Measurements from ENCODE around the gene ADAMTSL3. TPM values are rescaled to one million over a fixed set of nuclear protein-coding genes. Genes with fewer than 3 reads are reported as not detected.

The ADAMTSL3 gene
- total RNA-seq, 2 donors from 2014 or later = 1.6 to 8.7 TPM

DNA sequence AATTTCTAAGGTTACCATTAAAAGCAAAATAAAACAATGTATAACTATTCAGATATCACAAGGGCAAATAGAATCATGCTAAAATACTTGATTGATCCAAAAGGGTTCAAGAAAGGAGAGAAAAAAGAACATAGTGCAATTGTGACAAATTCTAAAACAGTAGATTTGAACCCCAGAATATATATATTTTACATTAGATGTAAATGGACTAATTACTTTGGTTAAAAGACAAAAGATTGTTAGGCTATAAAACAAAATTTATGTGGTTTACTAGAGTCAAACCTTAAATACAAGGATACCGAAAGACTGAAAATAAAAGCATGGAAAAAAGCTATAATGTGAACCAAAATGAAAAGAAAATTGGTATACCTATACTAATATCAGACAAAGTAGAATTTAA is 129.3 kb downstream of the ADAMTSL3 start:
- intact Hi-C loops (cut with DNase I, micrococcal nuclease) = no loop called here
- DNase-seq = no peak
- ATAC-seq = no peak

GRCh38 chr15:83784975-83785374 is 131.1 kb downstream of the ADAMTSL3 start:
- DNase-seq (no peak), ATAC-seq (no peak)
- intact Hi-C loops (cut with DNase I, micrococcal nuclease) = no loop called here

DNA sequence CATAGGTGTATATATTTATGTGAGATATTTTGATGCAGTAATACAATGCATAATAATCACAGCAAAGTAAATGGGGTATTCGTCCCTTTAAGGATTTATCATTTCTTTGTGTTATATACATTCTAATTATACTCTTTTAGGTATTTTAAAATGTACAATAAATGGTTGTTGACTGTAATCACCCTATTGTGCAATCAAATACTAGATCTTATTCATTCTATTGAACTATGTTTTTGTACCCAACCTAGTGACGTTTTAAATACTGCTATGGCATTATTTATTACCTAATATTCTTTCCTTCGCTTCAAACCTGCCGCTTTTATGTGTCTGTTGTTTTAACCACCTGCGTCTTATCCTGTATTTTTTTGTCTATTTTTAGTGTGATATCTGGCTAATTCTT is 132.4 kb downstream of the ADAMTSL3 start:
- no peak for ATAC-seq
- DNase-seq = no peak
- intact Hi-C loops (cut with DNase I, micrococcal nuclease) = no loop called here

GRCh38 chr15:83793069-83793468 is 139.1 kb downstream of the ADAMTSL3 start:
- DNase-seq (no peak), ATAC-seq (no peak)
- intact Hi-C loops (cut with DNase I, micrococcal nuclease) = no loop called here

DNA sequence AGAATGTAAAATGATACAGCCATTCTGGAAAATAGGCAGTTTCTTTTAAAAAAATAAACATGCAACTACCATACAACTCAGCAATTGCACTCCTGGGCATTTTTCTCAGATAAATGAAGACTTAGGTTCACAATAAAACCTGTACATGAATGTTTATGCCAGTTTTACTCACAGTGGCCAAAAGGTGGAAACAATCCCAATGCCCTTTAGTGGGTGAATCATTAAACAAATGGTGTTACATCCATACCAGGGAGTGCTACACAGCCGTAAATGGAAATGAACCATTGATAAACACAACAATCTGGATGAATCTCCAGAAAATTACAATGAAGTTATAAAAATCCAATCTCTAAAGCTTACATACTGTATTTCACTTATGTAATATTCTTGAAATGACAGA is 140.3 kb downstream of the ADAMTSL3 start:
- ATAC-seq (no peak), DNase-seq (no peak)
- intact Hi-C loops (cut with DNase I, micrococcal nuclease) = no loop called here

GRCh38 chr15:83809345-83809744 is 155.4 kb downstream of the ADAMTSL3 start:
- DNase-seq (no peak), ATAC-seq (no peak)
- intact Hi-C loops (cut with DNase I, micrococcal nuclease) = no loop called here

- intact Hi-C loops (cut with DNase I, micrococcal nuclease) = no loop called here
- ATAC-seq = no peak
- no peak for DNase-seq
Observed at GRCh38 chr15:83810110-83810509, 156.2 kb downstream of the ADAMTSL3 start.

DNA sequence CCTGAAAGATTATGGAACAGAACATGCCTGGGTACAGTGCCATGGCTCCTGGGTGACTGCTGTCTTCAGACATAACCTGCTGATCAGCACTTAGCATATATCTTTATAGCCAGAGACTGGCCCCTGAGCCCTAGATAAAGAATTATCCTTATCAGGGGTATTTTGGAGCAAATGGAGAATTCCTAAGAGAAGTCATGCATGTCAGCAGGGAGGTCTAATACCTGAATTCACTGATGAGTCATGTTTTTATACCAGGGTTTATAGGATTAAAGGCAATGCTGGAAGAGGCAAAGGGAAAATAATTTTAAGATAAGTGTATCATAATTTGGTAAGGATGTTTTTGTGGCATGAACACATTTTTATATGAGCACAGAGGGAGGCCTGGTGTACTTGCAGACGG is 159.8 kb downstream of the ADAMTSL3 start:
- ATAC-seq (no peak), DNase-seq (no peak)
- intact Hi-C loops (cut with DNase I, micrococcal nuclease) = no loop called here

DNA sequence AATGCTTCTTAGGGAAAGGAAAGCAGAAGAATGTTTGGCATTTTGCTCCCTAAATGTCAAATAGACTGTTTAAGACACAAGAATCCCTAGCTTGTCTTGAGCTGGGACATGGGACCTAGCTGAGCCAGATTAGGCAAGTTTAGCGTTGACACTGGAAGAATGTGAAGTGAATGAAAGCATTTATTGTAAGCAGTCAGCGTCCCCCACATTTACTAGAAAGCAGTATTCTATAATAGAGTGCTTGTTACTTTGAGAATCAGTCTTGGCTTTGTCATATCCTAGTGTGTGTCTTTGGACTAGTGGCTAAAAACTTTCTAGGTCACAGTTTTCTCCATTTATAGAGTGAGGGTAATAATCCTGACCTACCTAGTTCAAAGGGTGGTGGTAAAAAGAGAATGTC is 161.6 kb downstream of the ADAMTSL3 start:
- intact Hi-C loops (cut with DNase I, micrococcal nuclease) = no loop called here
- no peak for ATAC-seq

GRCh38 chr15:83816124-83816883 is 162.4 kb downstream of the ADAMTSL3 start:
- intact Hi-C loops (cut with DNase I, micrococcal nuclease) = no loop called here
- ATAC-seq = no peak
- no peak for DNase-seq

More for the DNA sequence above, 161.6 kb downstream of the ADAMTSL3 start:
- DNase-seq = no peak

- intact Hi-C loops (cut with DNase I, micrococcal nuclease) = no loop called here
- ATAC-seq (no peak), DNase-seq (no peak)
Observed at GRCh38 chr15:83818591-83818990, 164.7 kb downstream of the ADAMTSL3 start.

DNA sequence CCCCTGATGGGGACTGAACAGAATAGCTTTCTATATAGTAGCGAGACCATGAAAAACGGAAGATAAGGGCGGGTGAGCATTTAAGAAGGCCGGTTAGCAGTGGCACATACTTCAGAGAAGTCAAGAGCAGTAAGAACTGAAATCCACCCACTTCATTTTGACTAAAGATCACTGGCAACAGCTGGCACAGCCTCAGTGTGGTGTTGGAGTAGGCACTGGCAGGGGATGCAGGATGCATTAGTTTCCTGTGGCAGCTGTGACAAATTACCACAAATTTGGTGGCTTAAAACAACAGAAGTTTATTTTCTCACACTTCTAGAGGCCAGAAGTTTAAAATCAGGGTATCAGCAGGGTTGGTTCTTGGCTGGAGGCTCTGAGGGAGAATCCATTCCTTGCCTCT is 176.5 kb downstream of the ADAMTSL3 start:
- ATAC-seq (no peak), DNase-seq (no peak)
- intact Hi-C loops (cut with DNase I, micrococcal nuclease) = no loop called here

GRCh38 chr15:83833569-83833968 is 179.6 kb downstream of the ADAMTSL3 start:
- ATAC-seq (no peak), DNase-seq (no peak)
- intact Hi-C loops (cut with DNase I, micrococcal nuclease) = no loop called here

DNA sequence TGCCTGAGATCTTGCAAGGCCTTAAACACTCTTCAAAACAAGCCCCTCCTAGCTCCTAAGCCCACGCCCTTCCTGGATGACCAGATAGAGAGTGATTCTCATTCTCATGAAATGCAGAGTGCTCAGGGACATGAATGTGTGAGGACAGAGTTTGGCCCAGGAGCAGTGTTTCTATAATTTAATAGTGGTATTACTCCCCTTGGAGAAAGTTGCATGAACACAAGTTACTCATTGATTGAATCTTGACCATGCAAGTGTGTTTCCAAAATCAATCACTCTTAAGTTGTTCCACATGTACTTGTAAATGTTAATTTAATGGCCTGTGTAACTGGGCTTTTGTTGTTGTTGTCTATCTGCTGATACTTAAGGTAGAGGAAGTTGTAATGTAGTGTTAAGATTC is 181.6 kb downstream of the ADAMTSL3 start:
- ATAC-seq = no peak
- no peak for DNase-seq
- intact Hi-C loops (cut with DNase I, micrococcal nuclease) = no loop called here

GRCh38 chr15:83837945-83838571 is 184.1 kb downstream of the ADAMTSL3 start:
- DNase-seq (no peak), ATAC-seq (no peak)
- intact Hi-C loops (cut with DNase I, micrococcal nuclease) = no loop called here

- no peak for ATAC-seq
- intact Hi-C loops (cut with DNase I, micrococcal nuclease) = no loop called here
- DNase-seq = no peak
Observed at GRCh38 chr15:83838763-83839162, 184.8 kb downstream of the ADAMTSL3 start.

- intact Hi-C loops (cut with DNase I, micrococcal nuclease) = no loop called here
- no peak for ATAC-seq
- no peak for DNase-seq
Observed at GRCh38 chr15:83842281-83842680, 188.4 kb downstream of the ADAMTSL3 start.

- intact Hi-C loops (cut with DNase I, micrococcal nuclease) = no loop called here
- DNase-seq (no peak), ATAC-seq (no peak)
Observed at GRCh38 chr15:83843471-83843871, 189.5 kb downstream of the ADAMTSL3 start.

GRCh38 chr15:83844742-83845141 is 190.8 kb downstream of the ADAMTSL3 start:
- no peak for ATAC-seq
- intact Hi-C loops (cut with DNase I, micrococcal nuclease) = no loop called here
- DNase-seq = no peak

DNA sequence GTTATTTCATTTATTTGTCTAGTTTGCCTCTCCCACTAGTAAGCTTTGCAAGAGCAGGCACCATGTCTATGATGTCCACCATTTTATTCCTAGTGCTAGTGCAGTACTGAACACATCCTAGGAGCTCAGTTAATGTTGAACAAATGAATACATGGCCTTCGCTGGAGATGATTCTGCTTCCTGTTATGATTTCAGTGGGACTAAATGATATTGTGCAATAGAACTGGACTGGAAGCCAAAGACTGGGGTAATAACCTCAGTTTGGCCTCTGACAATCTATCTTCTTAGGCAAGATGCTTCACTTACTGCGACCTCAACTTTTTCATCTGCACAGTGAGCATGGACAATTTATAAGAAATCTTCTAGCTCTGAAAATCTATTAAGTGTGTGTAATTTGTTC is 191.3 kb downstream of the ADAMTSL3 start:
- no peak for ATAC-seq
- DNase-seq = no peak
- intact Hi-C loops (cut with DNase I, micrococcal nuclease) = no loop called here

- DNase-seq = no peak
- no peak for ATAC-seq
Observed at GRCh38 chr15:83846847-83847246, 192.9 kb downstream of the ADAMTSL3 start.

More at GRCh38 chr15:83846847-83847246, 192.9 kb downstream of the ADAMTSL3 start:
- intact Hi-C loops (cut with DNase I, micrococcal nuclease) = no loop called here
